Measurements from ENCODE around the gene DLG2.

DNA sequence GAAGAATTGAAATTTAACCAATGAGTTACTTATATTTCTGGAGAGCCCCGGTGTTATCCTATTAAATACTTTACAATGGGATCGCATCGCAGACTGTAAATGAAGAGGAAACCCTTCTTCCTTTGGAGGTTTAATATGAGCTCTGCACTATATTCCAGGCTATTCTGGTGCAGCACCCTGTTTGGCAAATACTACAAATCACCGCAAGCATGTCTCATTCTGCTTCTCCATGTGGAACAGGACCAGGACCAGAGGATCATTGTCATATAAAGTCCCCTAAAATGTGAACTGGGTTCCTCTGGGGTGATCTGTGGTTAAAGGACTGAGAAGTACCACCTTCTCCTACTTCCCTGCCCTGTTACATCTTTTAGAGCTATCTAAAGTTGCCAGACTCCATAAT, 703.7 kb downstream of the DLG2 start:
- no peak for TF ChIP-seq POLR2A (IDR thresholded peaks at IDR 0.05; ENCODE audit: low read depth, low read length)
- no peak for TF ChIP-seq POLR2AphosphoS5 (IDR thresholded peaks at IDR 0.05; ENCODE audit: low read depth, low read length)
- no peak for TF ChIP-seq POU2F2 (IDR thresholded peaks at IDR 0.05; ENCODE audit: low read depth, low read length)
- TF ChIP-seq SPI1 (IDR thresholded peaks at IDR 0.05; ENCODE audit: low read depth, low read length), result no peak
- TF ChIP-seq TAF1 (IDR thresholded peaks at IDR 0.05; ENCODE audit: low read depth, low read length), result no peak

All from GM12891 (cell line).